Ovary (tissue), 9 donors: ENCODE measurements around the gene SPDYE18. TPM values are rescaled to one million over a fixed set of nuclear protein-coding genes. Genes with fewer than 3 reads are reported as not detected.
"Not testable (repeated sequence)": the region's sequence is repeated elsewhere in the genome, so short reads cannot be mapped to it uniquely, and the experiment has no call there.

Source experiments
- DNase-seq, 5 donors: peaks; one replicate each; pipeline ENCODE4 v3.0.0-alpha.2; 2019 to 2020
- H3K27ac ChIP-seq, 2 donors: fragments of 200-600 bp; one replicate each; pipeline versions ENCODE4 v1.5.1 to v1.8.0; 2019 to 2022
- H3K27me3 ChIP-seq: fragments of 200-600 bp; one replicate; pipeline ENCODE4 v1.8.0; 2022
- H3K36me3 ChIP-seq: fragments of 200-600 bp; sonication (generic); one replicate; pipeline ENCODE4 v1.5.1; 2019
- H3K4me1 ChIP-seq: one replicate; pipeline ENCODE4 v1.8.1; 2013; ENCODE audit warnings: mild to moderate bottlenecking, moderate library complexity; ENCODE audit not compliant: insufficient read depth
- H3K4me3 ChIP-seq: fragments of 200-600 bp; sonication (generic); one replicate; pipeline ENCODE4 v1.5.1; 2017
- H3K9me3 ChIP-seq, 2 donors: fragments of 200-600 bp in 1 of 2; sonication (generic) in 1 of 2; one replicate each; pipeline versions ENCODE4 v1.5.1 to v1.8.1; 2013 to 2019; ENCODE audit warnings: mild to moderate bottlenecking in 1 of 2, moderate library complexity in 1 of 2
- WGBS, 3 donors: extraction: QIAGEN DNeasy Blood & Tissue Kit in 1 of 3; methylation state at CpG; one replicate each; pipeline versions ENCODE4 v1.1.5 to v1.1.7; 2013 to 2017; 5-methylcytosine and 5-hydroxymethylcytosine counted together
- intact Hi-C, 4 donors: fragments of 100-400 bp; cut with DNase I; formaldehyde crosslinking; loops; one replicate each; pipeline versions ENCODE4 v1.11.0 to v1.15.1; 2022 to 2023
- polyA plus RNA-seq, 2 donors: library from polyadenylated mRNA; stranded (reverse); fragments of 200-250 nt in 1 of 2; fragments of 350-450 nt in 1 of 2; fragmentation: Illumina TruSeq in 1 of 2; extraction: RNeasy Lipid Tissue Mini Kit (QIAGEN cat#74804) in 1 of 2; gene quantifications; one replicate each; pipeline ENCODE4 v1.2.3, GENCODE V29; 2013 to 2014
- small RNA-seq: library from RNA; depleted of rRNA; stranded (forward); fragments of <200 nt; gene quantifications from one replicate; pipeline ENCODE3, GENCODE V24; 2016
- total RNA-seq, 7 donors: library from RNA; depleted of rRNA in 2 of 7; stranded (reverse); fragments of >200 nt in 2 of 7; fragmentation: NEBNext Ultra II Directional in 3 of 7; extraction: Animal tissue kit (Norgen Biotek cat#: 25700) in 3 of 7; gene quantifications; one replicate each; pipeline versions ENCODE4 v1.1.0 to v1.2.4, GENCODE V29; 2016 to 2023
- donor health status: DM: no; HTN: no; CAD: no; lungs with moderate emphysema.
- donor health status: DM: no; HTN: no; CAD: no.
- donor health status: Bipolar disorder and iron deficiency.
- donor health status: DM: yes; HTN: yes; CAD: no.
- donor health status: DM: no; HTN: no; CAD: no.
- donor health status: DM: yes; HTN: yes; CAD: no.

Gene SPDYE18
- total and polyA plus RNA-seq, 9 donors = 0.38 to 2.9 (median 1.9) TPM; not detected in 1

- DNase-seq, intact Hi-C loops, H3K9me3 ChIP-seq, H3K4me1 ChIP-seq, H3K27me3 ChIP-seq, H3K4me3 ChIP-seq, H3K36me3 ChIP-seq, H3K27ac ChIP-seq: not testable (repeated sequence)
- 94% methylated on average over 12 of the region's 18 CpGs; no CpG with 5 or more reads in 2 of the 3 donors for WGBS, 3 donors
These were observed 58.2 kb downstream of the SPDYE18 start for GRCh38 chr7:77004151-77004550.

DNA sequence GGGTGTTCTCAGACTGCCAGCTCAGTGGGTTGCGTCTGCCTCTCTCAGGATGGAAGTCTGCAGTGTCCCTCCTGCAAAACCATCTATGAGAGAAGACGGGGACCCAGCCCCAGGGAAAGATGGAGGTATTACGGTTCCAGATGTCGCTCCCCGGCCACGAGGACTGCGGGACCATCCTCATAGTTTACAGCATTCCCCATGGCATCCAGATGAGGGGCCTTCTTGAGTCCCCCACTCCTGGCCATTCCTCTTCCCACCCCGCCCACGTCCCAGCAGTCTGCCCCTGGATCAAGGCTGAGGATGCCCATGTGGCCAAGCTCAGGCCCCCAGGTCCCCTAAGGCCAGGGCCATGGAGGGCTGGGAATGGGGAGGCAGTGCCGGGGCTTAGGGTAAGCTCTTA, 59.1 kb downstream of the SPDYE18 start:
- H3K27me3 ChIP-seq, H3K36me3 ChIP-seq, H3K4me3 ChIP-seq, DNase-seq, H3K9me3 ChIP-seq, intact Hi-C loops, H3K4me1 ChIP-seq, H3K27ac ChIP-seq: not testable (repeated sequence)
- WGBS, 3 donors = 96 to 97% (median 96%) methylated on average over 9 to 10 of the region's 10 CpGs

GRCh38 chr7:77002678-77003233, 59.6 kb downstream of the SPDYE18 start:
- H3K4me3 ChIP-seq, DNase-seq, H3K9me3 ChIP-seq, H3K27me3 ChIP-seq, intact Hi-C loops, H3K36me3 ChIP-seq, H3K27ac ChIP-seq, H3K4me1 ChIP-seq: not testable (repeated sequence)
- WGBS, 3 donors = 88 to 95% (median 88%) methylated on average over 18 to 21 of the region's 21 CpGs

- intact Hi-C loops, H3K27me3 ChIP-seq, H3K27ac ChIP-seq, DNase-seq, H3K4me1 ChIP-seq, H3K4me3 ChIP-seq, H3K9me3 ChIP-seq, H3K36me3 ChIP-seq: not testable (repeated sequence)
- 74 to 86% (median 77%) methylated on average over 13 to 15 of the region's 15 CpGs for whole genome bisulfite sequencing, 3 donors
These were observed 60.3 kb downstream of the SPDYE18 start for GRCh38 chr7:77002104-77002503.

Small RNA genes within 50 kb of the gene (small RNA-seq; reads per million reads assigned to genes)
- not detected for gene RF00019

Other genes starting within 250 kb of the SPDYE18 start
- gene SPDYE17, start 30.2 kb downstream of the SPDYE18 start, total RNA-seq = not detected
- gene SPDYE17, start 30.2 kb downstream of the SPDYE18 start, polyA plus RNA-seq = not detected
- 10 to 100 TPM in 6 of 7 donors, 1 to 10 TPM in 1; 7.2 to 44.6 (median 14.8) TPM for gene CCDC146, start 60.1 kb upstream of the SPDYE18 start, total RNA-seq
- gene CCDC146, start 60.1 kb upstream of the SPDYE18 start, polyA plus RNA-seq = 1 to 10 TPM; 5.3 to 6.8 TPM
- gene FGL2, start 137.3 kb upstream of the SPDYE18 start, total RNA-seq = 10 to 100 TPM in 4 of 7 donors, 1 to 10 TPM in 3; 3.5 to 20.5 (median 10.5) TPM
- 10 to 100 TPM in 1 of 2 donors, 1 to 10 TPM in 1; 4.9 to 22.4 TPM for gene FGL2, start 137.3 kb upstream of the SPDYE18 start, polyA plus RNA-seq